Common myeloid progenitor, CD34-positive (primary cell): ENCODE results near the gene GNLY.

Experiments
- CTCF ChIA-PET: fragments of 350-600 bp; sonication (Branson Sonifier 250); formaldehyde crosslinking; loops from one replicate; lab custom pipeline; 2021; ENCODE audit warnings: antibody characterized with exemption; lab: Charles Lee
- POLR2A ChIA-PET: fragments of 350-600 bp; sonication (Branson Sonifier 250); formaldehyde crosslinking; loops from one replicate; lab custom pipeline; 2021; ENCODE audit warnings: antibody characterized with exemption; lab: Charles Lee
- DNase-seq, 3 donors: peaks; one replicate each; pipeline versions ENCODE4 v3.0.0 to v3.0.0-alpha.2; 2013
- H3K27ac ChIP-seq, 2 experiments: 1 replicate in 1 of 2; 2 replicates in 1 of 2; pipeline ENCODE4 v1.7.0; 2013; ENCODE audit warnings: inconsistent platforms in 2 of 2, low read length in 2 of 2, mild to moderate bottlenecking in 2 of 2, low read depth in 1 of 2, moderate library complexity in 1 of 2; ENCODE audit not compliant: severe bottlenecking in 2 of 2, insufficient read depth in 1 of 2, poor library complexity in 1 of 2
- H3K27me3 ChIP-seq, 5 experiments: replicated peaks in 2 of 5; 1 replicate in 3 of 5; 2 replicates in 2 of 5; pipeline versions ENCODE4 v1.6.1 to v1.7.0; 2013; ENCODE audit warnings: low read length in 4 of 5, mild to moderate bottlenecking in 2 of 5, moderate library complexity in 2 of 5, inconsistent platforms in 1 of 5; ENCODE audit not compliant: insufficient read depth in 5 of 5, control insufficient read depth in 4 of 5
- H3K36me3 ChIP-seq, 4 experiments: 1 replicate in 2 of 4; 2 replicates in 2 of 4; pipeline versions ENCODE4 v1.6.1 to v1.7.0; 2013; ENCODE audit warnings: low read length in 3 of 4, control low read depth in 1 of 4, mild to moderate bottlenecking in 1 of 4; ENCODE audit not compliant: control insufficient read depth in 4 of 4, insufficient read depth in 4 of 4
- H3K4me1 ChIP-seq, 4 experiments: 1 replicate in 3 of 4; 2 replicates in 1 of 4; pipeline versions ENCODE4 v1.6.1 to v1.7.1; 2013; ENCODE audit warnings: low read length in 3 of 4, mild to moderate bottlenecking in 3 of 4, control low read depth in 1 of 4, inconsistent platforms in 1 of 4, moderate library complexity in 1 of 4; ENCODE audit not compliant: control insufficient read depth in 4 of 4, insufficient read depth in 4 of 4; ENCODE audit errors: control extremely low read depth in 1 of 4
- H3K4me3 ChIP-seq, 7 experiments: 1 replicate in 4 of 7; 2 replicates in 3 of 7; pipeline versions ENCODE4 v1.5.1 to v1.7.0; 2013; ENCODE audit warnings: mild to moderate bottlenecking in 7 of 7, low read length in 6 of 7, moderate library complexity in 6 of 7, inconsistent platforms in 2 of 7, low read depth in 2 of 7, control low read depth in 1 of 7; ENCODE audit not compliant: insufficient read depth in 4 of 7, control insufficient read depth in 1 of 7; ENCODE audit errors: extremely low read depth in 1 of 7
- H3K9me3 ChIP-seq, 5 experiments: 1 replicate in 4 of 5; 2 replicates in 1 of 5; pipeline versions ENCODE4 v1.6.1 to v1.7.1; 2013; ENCODE audit warnings: low read length in 4 of 5, mild to moderate bottlenecking in 2 of 5, inconsistent platforms in 1 of 5, low read depth in 1 of 5, moderate library complexity in 1 of 5; ENCODE audit not compliant: control insufficient read depth in 4 of 5, insufficient read depth in 2 of 5; ENCODE audit errors: control extremely low read depth in 1 of 5
- WGBS: methylation state at CpG from one replicate; pipeline ENCODE4 v1.1.5; 2013; ENCODE audit not compliant: insufficient coverage; 5-methylcytosine and 5-hydroxymethylcytosine counted together

Gene GNLY

GRCh38 chr2:85737961-85738360, 43.8 kb downstream of the GNLY start:
- no peak for DNase-seq
- Histone ChIP-seq H3K4me1 (peaks cover 0 to 10% (median 8%) of the 10 kb centered on the region in 4 experiments), H3K4me3 (no peak overlapping the region), H3K27me3 (peaks cover 0 to 6% (median 0%) of the 10 kb centered on the region in 5 experiments), H3K27ac (no peak overlapping the region), H3K9me3 (no peaks in the 10 kb centered on the region), H3K36me3 (no peaks in the 10 kb centered on the region)
- ChIA-PET CTCF (interaction anchor here (1.2 to 5.5 kb wide), 3 partner anchors 9 to 14 kb away, joined by 5 to 55 read pairs (median 6); partner anchors contain the start of gene ATOH8), POLR2A (no interaction called here)
- 100% methylated on average over 2 of the region's 4 CpGs for WGBS

- Histone ChIP-seq H3K36me3 (no peaks in the 10 kb centered on the region), H3K4me3 (no peak overlapping the region), H3K9me3 (no peaks in the 10 kb centered on the region), H3K27ac (no peak overlapping the region), H3K27me3 (peaks cover 0 to 11% (median 4%) of the 10 kb centered on the region in 5 experiments), H3K4me1 (peaks cover 0 to 11% (median 4%) of the 10 kb centered on the region in 4 experiments)
- ChIA-PET CTCF (interaction anchor here (0.9 to 5.5 kb wide), 11 partner anchors 8 to 337 kb away, joined by 3 to 55 read pairs (median 8); partner anchors contain the start of gene ATOH8), POLR2A (no interaction called here)
- WGBS = 93% methylated on average over 4 of the region's 4 CpGs
- no peak for DNase-seq
These were observed 46.0 kb downstream of the GNLY start for GRCh38 chr2:85740193-85740592.

- WGBS = 96% methylated on average over 9 of the region's 9 CpGs
- H3K27me3 ChIP-seq = peaks cover 0 to 14% (median 10%) of the 10 kb centered on the region in 5 experiments
- H3K36me3 ChIP-seq = no peaks in the 10 kb centered on the region
- H3K9me3 ChIP-seq = no peaks in the 10 kb centered on the region
- no peak overlapping the region for H3K4me3 ChIP-seq
- ChIA-PET CTCF (interaction anchor here (1.0 to 5.5 kb wide), 12 partner anchors 9 to 336 kb away, joined by 3 to 55 read pairs (median 9); partner anchors contain the start of gene ATOH8), POLR2A (no interaction called here)
- H3K4me1 ChIP-seq = peaks cover 0 to 11% (median 4%) of the 10 kb centered on the region in 4 experiments
- no peak for DNase-seq
- no peak overlapping the region for H3K27ac ChIP-seq
These were observed 47.2 kb downstream of the GNLY start for GRCh38 chr2:85741211-85741832.

GRCh38 chr2:85741833-85742455, 47.8 kb downstream of the GNLY start:
- no peak overlapping the region for H3K27ac ChIP-seq
- WGBS = 98% methylated on average over 15 of the region's 19 CpGs

GRCh38 chr2:85743304-85743978, 49.3 kb downstream of the GNLY start:
- Histone ChIP-seq H3K4me1 (peaks cover 0 to 15% (median 6%) of the 10 kb centered on the region in 4 experiments), H3K27ac (no peak overlapping the region), H3K9me3 (no peaks in the 10 kb centered on the region), H3K27me3 (peaks cover 0 to 22% (median 12%) of the 10 kb centered on the region in 5 experiments), H3K4me3 (no peak overlapping the region), H3K36me3 (no peaks in the 10 kb centered on the region)
- ChIA-PET CTCF (interaction anchor here (1.1 to 11.4 kb wide), 9 partner anchors 8 to 337 kb away, joined by 3 to 218 read pairs (median 11); partner anchors contain the start of gene ATOH8), POLR2A (no interaction called here)
- no peak for DNase-seq
- WGBS = 82% methylated on average over 10 of the region's 10 CpGs

More at GRCh38 chr2:85741833-85742455, 47.8 kb downstream of the GNLY start:
- Histone ChIP-seq H3K9me3 (no peaks in the 10 kb centered on the region), H3K4me1 (peaks cover 0 to 11% (median 4%) of the 10 kb centered on the region in 4 experiments), H3K4me3 (no peak overlapping the region), H3K36me3 (no peaks in the 10 kb centered on the region), H3K27me3 (peaks cover 0 to 20% (median 16%) of the 10 kb centered on the region in 5 experiments)
- POLR2A ChIA-PET = no interaction called here
- peak in 2 of 3 donors; percentile 44 to 70 for DNase-seq
- CTCF ChIA-PET = interaction anchor here (0.7 to 5.5 kb wide), 15 partner anchors 9 to 336 kb away, joined by 3 to 55 read pairs (median 4); partner anchors contain the start of gene ATOH8

- Histone ChIP-seq H3K27ac (no peak overlapping the region), H3K9me3 (no peaks in the 10 kb centered on the region), H3K4me3 (no peak overlapping the region), H3K36me3 (no peaks in the 10 kb centered on the region), H3K27me3 (peaks cover 0 to 25% (median 12%) of the 10 kb centered on the region in 5 experiments), H3K4me1 (peaks cover 0 to 16% (median 7%) of the 10 kb centered on the region in 4 experiments)
- no peak for DNase-seq
- ChIA-PET POLR2A (no interaction called here), CTCF (interaction anchor here (0.6 to 11.4 kb wide), 8 partner anchors 9 to 336 kb away, joined by 3 to 218 read pairs (median 6); partner anchors contain the start of gene ATOH8)
- 94% methylated on average over 4 of the region's 4 CpGs for WGBS
These were observed 49.9 kb downstream of the GNLY start for GRCh38 chr2:85744055-85744454.
